ENCODE measurements around the gene TMCC3. TPM values are rescaled to one million over a fixed set of nuclear protein-coding genes. Genes with fewer than 3 reads are reported as not detected.
A peak's percentile ranks its signal among the peaks of the same experiment; 100 is the strongest.

TMCC3 gene
- total RNA-seq, 1 experiment from 2014 or later: 19.9 TPM

DNA sequence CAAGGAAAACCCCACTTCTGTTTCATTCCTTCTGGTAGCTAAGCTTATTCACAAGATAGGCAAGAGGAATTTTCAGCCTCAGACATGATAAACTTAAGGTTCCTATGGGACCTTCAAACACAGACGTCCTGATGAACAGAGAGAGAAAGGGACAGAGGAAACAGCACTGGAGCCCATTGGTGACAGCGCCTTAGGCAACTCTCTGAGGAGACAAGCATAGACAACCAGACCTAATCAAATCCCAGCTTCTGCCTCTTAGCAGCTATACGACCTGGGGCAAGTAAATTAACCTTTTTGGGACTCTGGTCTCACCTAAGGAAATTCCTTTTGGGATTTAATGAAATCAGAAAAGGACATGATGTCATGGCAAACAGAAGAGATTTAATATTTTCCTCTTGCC lies 33.3 kb downstream of the TMCC3 start:
- H3K4me1 ChIP-seq (replicated peaks; ENCODE audit: insufficient read depth): peaks cover 82% of the 10 kb centered on the region
- no TSS peak for BruUV-seq (replicated peaks)
- DNase-seq: no peak
- H2AFZ ChIP-seq: no peak overlapping the region
- no peaks in the 10 kb centered on the region for H3K9me2 ChIP-seq (ENCODE audit: insufficient read depth)
- ChIA-PET POLR2A (ENCODE audit: unreplicated experiment) (interaction anchor here (0.6 kb wide), 1 partner anchor 22 kb away, joined by 3 read pairs; no protein-coding TSS in a partner anchor), CTCF (no interaction called here)
- H4K20me1 ChIP-seq (ENCODE audit: insufficient read depth): no peaks in the 10 kb centered on the region
- TF ChIP-seq, protein P1, sequence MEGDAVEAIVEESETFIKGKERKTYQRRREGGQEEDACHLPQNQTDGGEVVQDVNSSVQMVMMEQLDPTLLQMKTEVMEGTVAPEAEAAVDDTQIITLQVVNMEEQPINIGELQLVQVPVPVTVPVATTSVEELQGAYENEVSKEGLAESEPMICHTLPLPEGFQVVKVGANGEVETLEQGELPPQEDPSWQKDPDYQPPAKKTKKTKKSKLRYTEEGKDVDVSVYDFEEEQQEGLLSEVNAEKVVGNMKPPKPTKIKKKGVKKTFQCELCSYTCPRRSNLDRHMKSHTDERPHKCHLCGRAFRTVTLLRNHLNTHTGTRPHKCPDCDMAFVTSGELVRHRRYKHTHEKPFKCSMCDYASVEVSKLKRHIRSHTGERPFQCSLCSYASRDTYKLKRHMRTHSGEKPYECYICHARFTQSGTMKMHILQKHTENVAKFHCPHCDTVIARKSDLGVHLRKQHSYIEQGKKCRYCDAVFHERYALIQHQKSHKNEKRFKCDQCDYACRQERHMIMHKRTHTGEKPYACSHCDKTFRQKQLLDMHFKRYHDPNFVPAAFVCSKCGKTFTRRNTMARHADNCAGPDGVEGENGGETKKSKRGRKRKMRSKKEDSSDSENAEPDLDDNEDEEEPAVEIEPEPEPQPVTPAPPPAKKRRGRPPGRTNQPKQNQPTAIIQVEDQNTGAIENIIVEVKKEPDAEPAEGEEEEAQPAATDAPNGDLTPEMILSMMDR (conservative IDR thresholded peaks at IDR 0.05): no peak
- intact Hi-C loops (cut with micrococcal nuclease; ENCODE audit: unreplicated experiment): loop anchor here (2.0 kb wide), 1 partner anchor 56 kb away; no protein-coding TSS in a partner anchor
- no peaks in the 10 kb centered on the region for H3K27me3 ChIP-seq (ENCODE audit: insufficient read depth, low read depth)
- H3K4me3 ChIP-seq: peak overlapping the region; percentile 48; the same call in 1 of the 2 replicates
- no peaks in the 10 kb centered on the region for H3K9me3 ChIP-seq (ENCODE audit: insufficient read depth, low read depth)
- peaks cover 73% of the 10 kb centered on the region for H3K79me2 ChIP-seq (ENCODE audit: low read depth)
- peak overlapping the region; percentile 91 for H3K4me2 ChIP-seq
- H3K36me3 ChIP-seq (ENCODE audit: low read depth): no peaks in the 10 kb centered on the region
- H3F3A ChIP-seq (ENCODE audit: insufficient read depth, low read depth): peaks cover 51% of the 10 kb centered on the region
- peak overlapping the region; percentile 91 for H3K27ac ChIP-seq

DNA sequence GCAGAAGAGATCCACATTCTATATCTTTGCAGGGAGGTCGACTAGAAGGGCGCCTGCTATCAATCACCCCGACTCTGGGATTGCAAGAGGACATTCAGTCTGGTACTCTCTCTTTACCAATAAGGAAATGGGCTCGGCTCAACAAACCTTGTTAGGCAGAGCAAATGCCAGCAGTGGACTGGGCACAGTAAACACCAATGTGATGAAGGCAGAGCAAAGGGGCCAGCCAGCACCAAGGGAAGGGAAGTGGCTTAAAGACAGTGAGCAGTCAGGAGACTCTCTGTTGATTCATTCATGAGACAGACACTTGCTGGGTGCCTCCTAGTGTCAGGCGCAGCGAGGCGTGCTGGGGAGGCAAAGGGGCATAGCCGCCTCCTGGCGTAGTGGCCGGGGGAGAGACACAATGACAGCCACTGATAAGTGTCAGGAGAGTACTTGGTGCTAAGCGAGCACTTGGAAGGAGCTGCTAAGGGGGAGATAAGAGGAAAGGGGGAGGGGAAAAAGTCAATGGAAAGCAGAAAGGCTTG lies 34.1 kb downstream of the TMCC3 start:
- intact Hi-C loops (cut with micrococcal nuclease; ENCODE audit: unreplicated experiment): loop anchor here (2.0 kb wide), 1 partner anchor 55 kb away; no protein-coding TSS in a partner anchor
- Histone ChIP-seq H3K4me2 (peak overlapping the region; percentile 91), H3K4me1 (replicated peaks; ENCODE audit: insufficient read depth) (peaks cover 75% of the 10 kb centered on the region), H3K27ac (peak overlapping the region; percentile 91), H4K20me1 (ENCODE audit: insufficient read depth) (no peaks in the 10 kb centered on the region), H3K27me3 (ENCODE audit: insufficient read depth, low read depth) (no peaks in the 10 kb centered on the region), H3K36me3 (ENCODE audit: low read depth) (no peaks in the 10 kb centered on the region), H3F3A (ENCODE audit: insufficient read depth, low read depth) (peaks cover 47% of the 10 kb centered on the region), H3K9me3 (ENCODE audit: insufficient read depth, low read depth) (no peaks in the 10 kb centered on the region), H2AFZ (no peak overlapping the region; the same call in 1 of the 2 replicates), H3K9me2 (ENCODE audit: insufficient read depth) (no peaks in the 10 kb centered on the region), H3K4me3 (peak overlapping the region; percentile 48; the same call in 1 of the 2 replicates), H3K79me2 (ENCODE audit: low read depth) (peaks cover 78% of the 10 kb centered on the region)
- ChIA-PET POLR2A (ENCODE audit: unreplicated experiment) (no interaction called here), CTCF (no interaction called here)
- TF ChIP-seq EZH2 (IDR thresholded peaks at IDR 0.05; ENCODE audit: low read depth): no peak
- TF ChIP-seq, protein P1 (conservative IDR thresholded peaks at IDR 0.05): no peak
- BruUV-seq (replicated peaks): no TSS peak
- peak; percentile 34 to 77 for DNase-seq

DNA sequence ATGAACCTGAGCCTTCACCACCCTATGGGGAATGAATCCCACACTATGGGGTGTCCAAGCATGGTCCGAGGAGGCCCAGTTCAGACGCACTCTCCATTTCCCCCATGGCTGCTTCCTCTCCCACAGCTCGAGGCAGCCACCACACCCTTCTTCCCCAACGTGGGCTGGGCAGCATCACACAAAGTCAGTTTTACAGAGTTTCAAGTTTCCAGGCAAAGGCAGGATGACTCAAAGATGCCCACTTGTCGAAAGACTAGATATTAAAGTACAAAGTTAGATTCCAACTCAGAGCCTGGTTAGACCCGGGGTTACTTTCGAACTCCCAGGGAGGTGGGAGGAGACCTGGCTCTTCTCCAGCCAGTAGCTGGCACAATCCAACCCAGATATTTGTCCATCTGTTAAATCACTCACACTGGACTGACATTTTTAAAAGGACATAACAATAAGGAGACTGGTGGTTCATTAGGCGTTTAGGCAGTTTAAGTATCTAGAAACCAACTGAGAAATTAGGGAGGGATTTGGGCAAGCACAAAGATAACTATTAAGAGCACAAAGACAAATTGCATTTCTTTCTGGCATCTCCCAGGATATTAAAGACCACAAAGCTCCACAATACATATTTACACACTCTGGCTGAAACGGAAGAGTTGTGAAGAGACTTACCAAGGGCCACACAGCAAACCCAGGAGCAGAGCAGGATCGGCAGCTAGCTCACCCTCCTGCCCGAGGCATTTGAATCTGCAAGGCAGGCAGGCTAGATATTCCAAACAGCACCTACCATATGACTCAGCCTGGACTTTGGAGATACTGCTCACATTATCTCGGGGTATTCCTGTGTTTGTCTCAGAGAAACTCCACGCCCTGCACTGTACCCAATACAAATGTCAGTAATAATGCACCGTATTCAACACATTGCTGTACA lies 34.8 kb downstream of the TMCC3 start:
- Histone ChIP-seq H3K4me3 (peak overlapping the region; percentile 48), H3K79me2 (ENCODE audit: low read depth) (peaks cover 73% of the 10 kb centered on the region), H3K27ac (peak overlapping the region; percentile 91), H3K9me3 (ENCODE audit: insufficient read depth, low read depth) (no peaks in the 10 kb centered on the region), H3K4me1 (replicated peaks; ENCODE audit: insufficient read depth) (peaks cover 68% of the 10 kb centered on the region), H3K9me2 (ENCODE audit: insufficient read depth) (no peaks in the 10 kb centered on the region), H3K36me3 (ENCODE audit: low read depth) (no peaks in the 10 kb centered on the region), H2AFZ (peak overlapping the region; percentile 13; the same call in 1 of the 2 replicates), H3K4me2 (peak overlapping the region; percentile 91), H3F3A (ENCODE audit: insufficient read depth, low read depth) (peaks cover 47% of the 10 kb centered on the region), H3K27me3 (ENCODE audit: insufficient read depth, low read depth) (no peaks in the 10 kb centered on the region), H4K20me1 (ENCODE audit: insufficient read depth) (no peaks in the 10 kb centered on the region)
- ChIA-PET POLR2A (ENCODE audit: unreplicated experiment) (no interaction called here), CTCF (interaction anchor here (0.7 kb wide), 1 partner anchor 19 kb away, joined by 9 read pairs; no protein-coding TSS in a partner anchor)
- TSS peak; percentile 50 for BruUV-seq (replicated peaks)
- intact Hi-C loops (cut with micrococcal nuclease; ENCODE audit: unreplicated experiment): loop anchor here (1.0 to 2.0 kb wide), 5 partner anchors 19 to 63 kb away; no protein-coding TSS in a partner anchor
- no peak for TF ChIP-seq EZH2 (IDR thresholded peaks at IDR 0.05; ENCODE audit: low read depth)
- TF ChIP-seq, protein P1 (conservative IDR thresholded peaks at IDR 0.05): no peak
- DNase-seq: peak; percentile 69 to 86
